ENCODE data around the gene IGF2BP2. TPM values are rescaled to one million over a fixed set of nuclear protein-coding genes. Genes with fewer than 3 reads are reported as not detected.

The IGF2BP2 gene
- total RNA-seq, 1 donor from 2014 or later, result 187 TPM

DNA sequence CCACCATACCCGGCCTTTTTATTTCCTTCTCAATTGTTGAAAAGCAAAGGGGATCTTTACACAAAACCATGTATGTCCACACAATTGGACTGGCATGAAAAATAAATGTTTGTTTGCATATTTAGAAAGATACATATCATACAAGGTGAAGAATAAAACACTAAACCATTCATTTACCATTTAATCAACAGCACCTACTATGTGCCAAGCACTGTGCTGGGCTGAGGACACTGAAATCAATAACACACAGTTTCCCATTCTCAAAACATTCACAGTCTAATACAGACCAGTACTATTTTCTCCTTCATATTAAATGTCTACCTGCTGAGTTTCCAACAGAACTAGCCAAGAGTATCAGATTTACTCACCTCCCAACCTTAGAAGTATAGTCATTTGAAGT lies 84.7 kb downstream of the IGF2BP2 start:
- no peaks in the 10 kb centered on the region for H3K36me3 Mint-ChIP-seq (ENCODE audit: insufficient read depth)
- peaks cover 28% of the 10 kb centered on the region for H3K4me1 Mint-ChIP-seq (ENCODE audit: low read depth)
- H3K4me3 Mint-ChIP-seq (ENCODE audit: low read depth), result no peak overlapping the region
- DNase-seq (ENCODE audit: low spot score, unreplicated experiment), result no peak
- TF ChIP-seq, protein P1, sequence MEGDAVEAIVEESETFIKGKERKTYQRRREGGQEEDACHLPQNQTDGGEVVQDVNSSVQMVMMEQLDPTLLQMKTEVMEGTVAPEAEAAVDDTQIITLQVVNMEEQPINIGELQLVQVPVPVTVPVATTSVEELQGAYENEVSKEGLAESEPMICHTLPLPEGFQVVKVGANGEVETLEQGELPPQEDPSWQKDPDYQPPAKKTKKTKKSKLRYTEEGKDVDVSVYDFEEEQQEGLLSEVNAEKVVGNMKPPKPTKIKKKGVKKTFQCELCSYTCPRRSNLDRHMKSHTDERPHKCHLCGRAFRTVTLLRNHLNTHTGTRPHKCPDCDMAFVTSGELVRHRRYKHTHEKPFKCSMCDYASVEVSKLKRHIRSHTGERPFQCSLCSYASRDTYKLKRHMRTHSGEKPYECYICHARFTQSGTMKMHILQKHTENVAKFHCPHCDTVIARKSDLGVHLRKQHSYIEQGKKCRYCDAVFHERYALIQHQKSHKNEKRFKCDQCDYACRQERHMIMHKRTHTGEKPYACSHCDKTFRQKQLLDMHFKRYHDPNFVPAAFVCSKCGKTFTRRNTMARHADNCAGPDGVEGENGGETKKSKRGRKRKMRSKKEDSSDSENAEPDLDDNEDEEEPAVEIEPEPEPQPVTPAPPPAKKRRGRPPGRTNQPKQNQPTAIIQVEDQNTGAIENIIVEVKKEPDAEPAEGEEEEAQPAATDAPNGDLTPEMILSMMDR (IDR thresholded peaks at IDR 0.05; ENCODE audit: unreplicated experiment), result no peak
- H3K27ac Mint-ChIP-seq, result no peak overlapping the region
- H3K9me3 Mint-ChIP-seq (ENCODE audit: low read depth), result no peaks in the 10 kb centered on the region
- H3K27me3 Mint-ChIP-seq, result no peaks in the 10 kb centered on the region

- Mint-ChIP-seq H3K27me3 (no peaks in the 10 kb centered on the region), H3K9me3 (ENCODE audit: low read depth) (no peaks in the 10 kb centered on the region), H3K36me3 (ENCODE audit: insufficient read depth) (no peaks in the 10 kb centered on the region), H3K4me1 (ENCODE audit: low read depth) (peaks cover 26% of the 10 kb centered on the region), H3K27ac (peak overlapping the region; percentile 66), H3K4me3 (ENCODE audit: low read depth) (no peak overlapping the region)
- TF ChIP-seq, protein P1 (IDR thresholded peaks at IDR 0.05; ENCODE audit: unreplicated experiment), result no peak
- DNase-seq (ENCODE audit: low spot score, unreplicated experiment), result no peak
These were observed 85.6 kb downstream of the IGF2BP2 start for GRCh38 chr3:185739264-185739701.

DNA sequence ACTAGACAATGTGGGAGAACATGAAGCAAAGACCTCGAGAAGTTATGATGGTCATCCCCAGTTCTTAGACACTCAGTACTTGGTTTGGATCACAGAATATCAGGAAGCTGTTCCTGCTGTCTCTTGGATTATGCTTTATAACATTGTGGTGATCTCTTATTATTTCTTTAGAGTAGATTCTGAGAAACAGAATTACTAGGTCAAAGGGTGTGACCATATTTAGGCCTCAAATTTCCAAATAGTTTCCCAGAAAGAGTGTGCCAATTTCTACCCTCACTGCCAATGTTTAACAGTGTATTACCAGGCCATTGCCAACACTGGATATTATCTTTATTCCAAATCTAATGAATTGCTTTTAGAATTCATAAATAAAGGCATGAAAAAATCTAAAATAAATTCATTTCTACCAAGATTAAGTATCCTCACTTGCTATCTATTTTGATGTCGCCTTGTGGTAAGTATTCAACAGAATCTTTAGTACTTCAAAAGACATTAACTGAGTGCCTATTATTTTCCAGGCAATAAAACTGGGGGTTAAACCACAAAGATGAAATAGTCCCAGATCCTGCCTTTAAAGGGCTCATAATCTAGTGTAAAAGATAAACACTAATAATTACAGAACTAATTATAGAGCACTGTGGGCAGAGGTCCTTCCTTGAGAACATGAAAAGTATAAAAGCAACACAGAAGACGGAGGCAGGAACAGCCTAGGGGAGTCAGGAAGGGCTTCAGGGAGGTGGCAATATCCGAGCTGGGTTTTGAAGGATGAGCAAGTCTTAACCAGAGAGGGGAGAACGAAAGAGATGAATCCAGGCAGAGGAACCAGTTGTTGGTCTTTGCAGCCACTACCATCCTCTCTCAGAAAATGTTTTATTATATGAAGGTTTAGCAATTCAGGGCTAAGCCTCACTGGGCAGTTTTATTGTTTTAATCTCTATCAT lies 86.8 kb downstream of the IGF2BP2 start:
- Mint-ChIP-seq H3K9me3 (ENCODE audit: low read depth) (no peaks in the 10 kb centered on the region), H3K27me3 (no peaks in the 10 kb centered on the region), H3K36me3 (ENCODE audit: insufficient read depth) (peaks cover 2% of the 10 kb centered on the region), H3K27ac (no peak overlapping the region), H3K4me3 (ENCODE audit: low read depth) (no peak overlapping the region), H3K4me1 (ENCODE audit: low read depth) (peaks cover 32% of the 10 kb centered on the region)
- no peak for DNase-seq (ENCODE audit: low spot score, unreplicated experiment)
- TF ChIP-seq, protein P1 (IDR thresholded peaks at IDR 0.05; ENCODE audit: unreplicated experiment), result no peak

GRCh38 chr3:185737020-185737419 lies 87.8 kb downstream of the IGF2BP2 start:
- H3K27ac Mint-ChIP-seq, result no peak overlapping the region
- no peaks in the 10 kb centered on the region for H3K27me3 Mint-ChIP-seq
- no peaks in the 10 kb centered on the region for H3K9me3 Mint-ChIP-seq (ENCODE audit: low read depth)
- TF ChIP-seq, protein P1 (IDR thresholded peaks at IDR 0.05; ENCODE audit: unreplicated experiment), result no peak
- H3K36me3 Mint-ChIP-seq (ENCODE audit: insufficient read depth), result peaks cover 2% of the 10 kb centered on the region
- no peak overlapping the region for H3K4me3 Mint-ChIP-seq (ENCODE audit: low read depth)
- DNase-seq (ENCODE audit: low spot score, unreplicated experiment), result no peak
- H3K4me1 Mint-ChIP-seq (ENCODE audit: low read depth), result peaks cover 35% of the 10 kb centered on the region

DNA sequence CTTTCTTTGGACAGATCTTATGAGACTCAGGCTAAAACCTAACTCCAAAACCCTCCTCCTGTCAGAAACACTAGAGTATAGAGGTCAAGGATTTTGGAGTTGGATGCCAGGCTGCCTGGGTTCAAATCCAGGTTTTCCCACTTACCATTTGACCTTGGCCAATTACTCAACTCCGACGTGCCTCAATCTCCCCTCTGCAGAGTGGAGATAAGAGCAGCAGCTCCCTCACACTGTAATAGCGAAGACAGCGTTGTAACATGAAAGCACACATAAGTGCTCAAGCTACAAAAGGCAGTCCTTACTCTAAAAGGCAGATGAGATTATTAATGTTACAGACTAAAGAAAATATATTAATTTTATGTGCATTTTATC lies 90.1 kb downstream of the IGF2BP2 start:
- H3K27ac Mint-ChIP-seq, result peak overlapping the region; percentile 62
- H3K4me3 Mint-ChIP-seq (ENCODE audit: low read depth), result no peak overlapping the region
- no peaks in the 10 kb centered on the region for H3K9me3 Mint-ChIP-seq (ENCODE audit: low read depth)
- peaks cover 27% of the 10 kb centered on the region for H3K4me1 Mint-ChIP-seq (ENCODE audit: low read depth)
- no peaks in the 10 kb centered on the region for H3K27me3 Mint-ChIP-seq
- no peak for DNase-seq (ENCODE audit: low spot score, unreplicated experiment)
- H3K36me3 Mint-ChIP-seq (ENCODE audit: insufficient read depth), result peaks cover 4% of the 10 kb centered on the region
- TF ChIP-seq, protein P1 (IDR thresholded peaks at IDR 0.05; ENCODE audit: unreplicated experiment), result no peak
